C4-2B (cell line): ENCODE data around the gene COQ3.

Experiments used
- H3K27ac ChIP-seq: fragments of 450-650 bp; 2 replicates; pipeline ENCODE4 v1.5.1; 2017
- CTCF ChIP-seq: fragments of 450-650 bp; conservative IDR thresholded peaks from 2 replicates; pipeline ENCODE4 v1.5.1; 2017; ENCODE audit warnings: mild to moderate bottlenecking
- ZFX ChIP-seq: fragments of 450-650 bp; IDR thresholded peaks from 2 replicates; pipeline ENCODE4 v1.6.1; 2017

Gene COQ3

DNA sequence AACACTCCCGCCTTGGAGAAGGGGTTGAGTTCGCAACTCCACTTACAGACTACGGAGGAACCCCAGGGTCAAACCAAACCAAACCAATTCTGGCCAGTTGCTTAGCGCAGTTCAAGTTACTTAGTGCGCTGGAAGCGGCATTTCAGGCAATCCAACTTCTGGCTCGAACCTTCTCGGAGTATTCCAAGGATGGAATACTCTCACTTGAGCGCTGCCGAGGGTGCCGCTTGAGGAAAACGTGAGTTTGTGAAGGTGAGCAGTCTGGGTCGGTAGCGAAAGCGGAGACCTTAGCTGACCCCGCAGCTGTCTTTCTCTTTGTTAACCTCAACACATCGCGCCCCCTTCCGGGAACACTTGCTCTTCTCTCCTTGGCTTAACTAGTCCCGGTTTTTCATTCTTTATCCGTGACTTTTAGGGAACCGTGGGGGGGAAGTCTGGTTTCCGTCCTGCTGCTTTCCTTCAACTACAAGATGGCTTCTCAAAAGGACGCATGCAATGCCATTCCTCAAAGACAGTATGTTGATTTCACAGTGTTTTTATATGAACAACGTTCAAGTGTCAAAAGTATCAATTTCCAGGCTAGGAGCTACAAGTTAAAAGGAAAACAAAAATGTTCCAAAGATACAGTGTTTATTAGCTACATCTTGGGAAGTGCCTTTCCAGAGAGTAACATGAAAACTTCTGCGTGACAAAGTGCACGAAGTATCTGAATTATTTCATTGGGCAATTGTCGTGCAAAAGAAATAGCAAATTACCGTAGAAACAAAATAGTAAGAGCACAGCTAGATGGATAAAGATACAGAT lies 31.9 kb upstream of the COQ3 start:
- peak overlapping the region; percentile 90 for H3K27ac ChIP-seq
- TF ChIP-seq ZFX: no peak
- TF ChIP-seq CTCF: peak; percentile 67

GRCh38 chr6:99424761-99425646 lies 31.0 kb upstream of the COQ3 start, which contains the start of gene PNISR:
TSS of gene PNISR (minus strand) at chr6:99425308. CDS start at chr6:99414659, 10,649 bp downstream.
- TF ChIP-seq ZFX: no peak
- TF ChIP-seq CTCF: no peak
- H3K27ac ChIP-seq: peak within 1 kb of the TSS; percentile 90

DNA sequence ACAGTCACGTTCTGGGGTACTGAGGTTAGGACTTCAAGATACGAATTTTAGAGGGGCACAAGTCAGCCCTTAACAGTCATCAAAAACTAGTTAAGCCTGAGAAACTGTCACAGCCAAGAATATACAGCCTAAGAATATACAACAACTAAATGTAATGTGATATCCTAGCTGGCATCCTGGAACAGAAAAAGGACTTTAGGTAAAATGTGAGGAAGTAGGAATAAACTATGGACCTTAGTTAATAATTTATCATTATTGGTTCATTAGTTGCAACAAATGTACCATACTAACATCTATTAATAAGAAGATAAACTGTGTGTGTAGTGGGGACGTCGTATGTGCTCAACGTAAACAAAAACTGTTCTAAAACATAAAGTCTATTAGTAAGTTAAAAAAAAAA lies 30.0 kb upstream of the COQ3 start:
- no peak for TF ChIP-seq ZFX
- no peak for TF ChIP-seq CTCF
- H3K27ac ChIP-seq: no peak overlapping the region

- TF ChIP-seq ZFX (no peak), CTCF (no peak)
Observed at GRCh38 chr6:99422912-99423311, 28.9 kb upstream of the COQ3 start.

DNA sequence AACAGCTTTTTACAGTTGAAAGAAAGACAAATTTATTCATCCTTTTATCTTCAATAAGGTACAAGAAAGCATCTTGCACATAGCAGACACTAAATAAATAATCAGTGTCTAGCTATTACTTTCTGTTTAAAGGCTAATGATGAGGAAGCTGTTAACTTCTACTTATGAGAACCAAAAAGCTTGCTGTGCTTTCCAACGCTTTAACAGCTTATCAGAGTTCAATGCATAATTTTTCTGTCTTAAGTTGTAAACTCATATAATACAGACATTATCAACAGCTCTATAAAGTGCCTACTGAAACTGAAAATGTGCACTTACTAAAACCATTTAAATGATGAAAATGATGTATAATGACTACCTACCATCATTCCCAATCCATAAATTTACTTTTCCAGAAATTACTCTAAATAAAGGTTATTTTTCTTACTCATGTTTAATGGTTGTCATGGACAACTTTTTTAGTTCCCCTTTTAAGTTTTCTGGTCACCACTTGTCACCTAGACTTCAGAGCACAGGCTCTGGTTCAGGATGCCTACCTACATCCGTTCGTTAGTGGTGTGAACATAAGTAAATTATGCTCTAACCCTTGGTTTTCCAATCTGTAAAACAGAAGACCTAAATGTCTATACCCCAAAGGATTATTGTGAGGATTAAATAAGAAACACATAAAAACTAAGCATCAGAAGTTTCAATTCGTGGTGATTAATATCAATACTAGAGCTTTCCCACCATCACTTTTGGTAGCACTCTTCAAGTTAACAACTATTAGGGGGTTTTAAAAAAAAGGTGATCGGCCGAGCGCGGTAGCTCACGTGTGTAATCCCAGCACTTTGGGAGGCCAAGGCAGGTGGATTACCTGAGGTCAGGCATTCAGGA lies 23.1 kb upstream of the COQ3 start:
- H3K27ac ChIP-seq: no peak overlapping the region
- TF ChIP-seq CTCF (no peak), ZFX (no peak)

More at GRCh38 chr6:99422912-99423311, 28.9 kb upstream of the COQ3 start:
- no peak overlapping the region for H3K27ac ChIP-seq

- TF ChIP-seq CTCF: no peak
- no peak for TF ChIP-seq ZFX
- no peak overlapping the region for H3K27ac ChIP-seq
Observed at GRCh38 chr6:99416226-99416625, 22.2 kb upstream of the COQ3 start.
